ENCODE measurements around the gene SP1. TPM values are rescaled to one million over a fixed set of nuclear protein-coding genes. Genes with fewer than 3 reads are reported as not detected.
"Not testable (repeated sequence)": the region's sequence is repeated elsewhere in the genome, so short reads cannot be mapped to it uniquely, and the experiment has no call there.

SP1 gene
- total RNA-seq, 1 donor: 45.3 TPM

DNA sequence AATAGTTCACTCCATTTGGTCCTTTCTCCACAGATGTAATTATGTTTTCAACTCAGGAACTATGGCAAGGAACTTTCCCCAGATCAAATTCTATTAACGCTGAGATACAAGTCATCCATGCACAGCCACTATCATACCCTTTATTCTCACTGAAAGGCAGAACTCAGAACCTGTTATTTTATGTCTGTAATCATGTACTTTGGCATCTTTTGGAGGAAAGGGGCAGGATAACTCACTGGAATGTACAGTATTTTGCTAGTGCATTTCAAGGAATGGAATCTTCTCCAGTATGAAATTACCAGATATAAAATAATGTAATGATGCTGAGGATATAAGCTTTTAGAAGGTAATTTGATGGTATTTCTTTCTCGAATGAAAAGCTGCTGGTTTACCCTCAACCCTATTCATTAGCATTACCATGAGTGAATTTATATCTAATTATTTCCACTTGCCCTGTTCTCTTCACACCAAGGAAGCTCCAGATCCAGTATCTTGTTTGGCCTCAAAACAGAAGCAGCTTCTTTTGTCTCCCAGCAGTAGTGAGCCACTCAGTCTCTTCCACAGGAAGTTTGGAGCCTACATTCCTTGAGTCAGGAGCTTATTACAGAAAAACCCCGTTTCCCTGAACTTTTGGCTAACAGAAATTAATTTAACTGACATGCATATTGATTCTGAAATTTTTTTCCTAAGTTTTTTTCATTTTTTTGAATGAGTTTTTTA lies 33.7 kb downstream of the SP1 start:
- TF ChIP-seq, protein P1, sequence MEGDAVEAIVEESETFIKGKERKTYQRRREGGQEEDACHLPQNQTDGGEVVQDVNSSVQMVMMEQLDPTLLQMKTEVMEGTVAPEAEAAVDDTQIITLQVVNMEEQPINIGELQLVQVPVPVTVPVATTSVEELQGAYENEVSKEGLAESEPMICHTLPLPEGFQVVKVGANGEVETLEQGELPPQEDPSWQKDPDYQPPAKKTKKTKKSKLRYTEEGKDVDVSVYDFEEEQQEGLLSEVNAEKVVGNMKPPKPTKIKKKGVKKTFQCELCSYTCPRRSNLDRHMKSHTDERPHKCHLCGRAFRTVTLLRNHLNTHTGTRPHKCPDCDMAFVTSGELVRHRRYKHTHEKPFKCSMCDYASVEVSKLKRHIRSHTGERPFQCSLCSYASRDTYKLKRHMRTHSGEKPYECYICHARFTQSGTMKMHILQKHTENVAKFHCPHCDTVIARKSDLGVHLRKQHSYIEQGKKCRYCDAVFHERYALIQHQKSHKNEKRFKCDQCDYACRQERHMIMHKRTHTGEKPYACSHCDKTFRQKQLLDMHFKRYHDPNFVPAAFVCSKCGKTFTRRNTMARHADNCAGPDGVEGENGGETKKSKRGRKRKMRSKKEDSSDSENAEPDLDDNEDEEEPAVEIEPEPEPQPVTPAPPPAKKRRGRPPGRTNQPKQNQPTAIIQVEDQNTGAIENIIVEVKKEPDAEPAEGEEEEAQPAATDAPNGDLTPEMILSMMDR (IDR thresholded peaks at IDR 0.05; ENCODE audit: insufficient read depth, low read depth, low read length): no peak
- DNase-seq (ENCODE audit: low read depth): no peak
- no peak overlapping the region for H3K4me3 ChIP-seq (ENCODE audit: low read depth, low read length)

DNA sequence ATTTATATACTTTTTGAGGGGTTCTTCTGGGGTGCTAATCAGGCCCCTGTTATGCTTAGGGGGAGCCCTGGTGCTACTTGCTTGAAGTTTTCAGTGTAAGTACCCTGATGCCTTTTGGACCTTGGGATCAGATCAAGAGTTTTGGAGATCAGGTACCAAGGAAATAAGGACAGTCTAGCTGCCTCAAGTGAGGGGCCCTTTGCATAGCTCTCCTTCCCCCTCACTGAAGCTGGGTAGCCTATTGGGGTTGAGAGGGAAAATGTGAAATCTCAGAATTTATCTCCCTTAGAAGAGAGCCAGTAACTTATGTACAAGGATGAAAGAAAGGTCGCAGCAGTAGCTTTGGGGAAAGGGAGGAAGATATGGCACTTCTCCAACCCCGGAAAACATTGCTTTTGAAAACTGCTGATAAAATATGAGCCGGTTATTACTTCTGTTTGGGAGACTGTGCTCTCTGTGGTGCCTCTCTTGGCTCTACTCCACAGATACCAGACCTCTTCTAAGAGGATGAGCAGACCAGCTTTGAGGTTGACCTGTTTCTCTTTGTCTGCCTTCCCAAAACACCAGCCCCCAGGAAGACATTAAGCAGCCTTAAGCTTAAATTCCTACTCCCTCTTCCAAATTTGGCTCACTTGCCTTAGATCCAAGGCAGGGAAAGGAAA lies 34.9 kb downstream of the SP1 start:
- TF ChIP-seq, protein P1 (IDR thresholded peaks at IDR 0.05; ENCODE audit: insufficient read depth, low read depth, low read length): no peak
- peak; percentile 72 for DNase-seq (ENCODE audit: low read depth)
- H3K4me3 ChIP-seq (ENCODE audit: low read depth, low read length): no peak overlapping the region

DNA sequence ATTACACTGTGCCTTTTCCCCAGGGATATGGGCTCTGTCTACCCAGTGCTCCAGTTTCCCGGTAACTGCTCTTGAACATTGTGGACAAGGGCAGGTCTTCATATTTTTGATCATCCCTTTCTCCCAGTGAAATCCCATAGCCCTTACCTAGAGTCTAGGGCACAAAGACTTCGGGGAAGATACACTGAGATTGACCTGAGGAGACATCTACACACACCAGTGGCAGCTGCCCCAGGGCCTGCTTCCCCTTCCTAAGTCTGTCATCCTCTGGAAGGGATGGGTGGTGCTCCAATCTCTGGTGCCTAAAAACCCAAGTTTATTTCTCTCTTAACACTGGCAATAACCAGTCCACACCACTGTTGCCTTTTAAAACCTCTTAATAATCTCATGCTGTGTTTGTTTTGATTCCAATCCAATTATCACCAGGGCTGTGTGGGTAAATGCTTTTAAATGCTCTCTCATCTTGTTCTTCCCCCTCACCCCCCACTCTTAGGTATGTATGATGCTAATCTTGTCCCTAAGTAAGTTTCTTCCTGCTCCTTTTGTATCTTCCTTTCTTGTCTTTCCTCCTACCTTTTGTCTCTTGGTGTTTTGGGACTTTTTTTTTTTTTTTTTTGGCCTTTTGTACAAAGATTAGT lies 35.9 kb downstream of the SP1 start:
- DNase-seq (ENCODE audit: low read depth): peak; percentile 44
- not testable (repeated sequence) for H3K4me3 ChIP-seq (ENCODE audit: low read depth, low read length)

- not testable (repeated sequence) for DNase-seq (ENCODE audit: low read depth); H3K4me3 ChIP-seq (ENCODE audit: low read depth, low read length)
Measured at GRCh38 chr12:53417291-53417816, 37.4 kb downstream of the SP1 start.

DNA sequence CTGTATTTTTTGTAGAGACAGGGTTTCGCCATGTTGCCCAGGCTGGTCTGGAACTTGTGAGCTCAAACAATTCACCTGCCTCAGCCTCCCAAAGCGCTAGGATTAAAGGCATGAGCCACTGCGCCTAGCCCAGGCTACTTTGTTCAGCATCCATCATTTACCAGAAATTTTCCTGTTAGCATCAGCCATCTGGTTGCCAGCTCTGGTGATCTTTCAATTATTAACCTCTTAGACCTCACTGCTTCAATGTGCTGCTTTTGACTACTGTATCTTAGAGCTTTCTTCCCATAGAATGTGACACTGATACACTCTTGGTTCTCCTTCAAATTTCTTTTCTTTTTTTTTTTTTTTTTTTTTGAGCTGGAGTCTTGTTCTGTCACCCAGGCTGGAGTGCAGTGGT lies 38.2 kb downstream of the SP1 start:
- TF ChIP-seq, protein P1 (IDR thresholded peaks at IDR 0.05; ENCODE audit: insufficient read depth, low read depth, low read length): no peak
- no peak overlapping the region for H3K4me3 ChIP-seq (ENCODE audit: low read depth, low read length)
- no peak for DNase-seq (ENCODE audit: low read depth)

GRCh38 chr12:53419756-53420155 lies 39.8 kb downstream of the SP1 start:
- DNase-seq (ENCODE audit: low read depth): no peak
- H3K4me3 ChIP-seq (ENCODE audit: low read depth, low read length): no peak overlapping the region
- TF ChIP-seq, protein P1 (IDR thresholded peaks at IDR 0.05; ENCODE audit: insufficient read depth, low read depth, low read length): no peak

- not testable (repeated sequence) for DNase-seq (ENCODE audit: low read depth); H3K4me3 ChIP-seq (ENCODE audit: low read depth, low read length)
Measured at GRCh38 chr12:53422247-53422646, 42.3 kb downstream of the SP1 start.

DNA sequence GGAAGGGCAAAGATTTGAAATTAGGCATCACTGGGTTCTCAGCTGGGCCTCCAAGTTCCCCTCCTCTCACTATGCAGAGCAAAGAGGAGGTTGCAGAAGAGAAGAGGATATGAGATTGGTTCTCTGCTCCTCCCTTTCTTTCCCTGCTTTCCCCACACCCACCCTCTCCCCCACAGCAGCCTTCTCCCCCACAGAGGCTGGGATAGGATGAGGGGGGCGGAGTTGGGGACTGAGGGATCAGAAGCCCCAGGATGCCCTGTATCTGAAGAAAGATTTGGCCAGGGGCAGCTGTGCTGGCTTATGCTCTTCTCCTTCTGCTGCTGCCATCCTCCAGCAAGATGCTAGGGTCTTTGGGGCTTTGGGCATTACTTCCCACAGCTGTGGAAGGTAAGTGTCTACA lies 43.6 kb downstream of the SP1 start, which contains the start of gene AMHR2:
AMHR2 (plus strand) TSS at position 259 of the 400 bp plus-strand sequence; CDS start at position 339, 80 bp downstream.
- no peak within 1 kb of the TSS for H3K4me3 ChIP-seq (ENCODE audit: low read depth, low read length)
- TF ChIP-seq, protein P1 (IDR thresholded peaks at IDR 0.05; ENCODE audit: insufficient read depth, low read depth, low read length): no peak
- no peak for DNase-seq (ENCODE audit: low read depth)

Data from fibroblast of villous mesenchyme (primary cell).